NCI-H748 treated with DMSO at 0.1 percent for 48 hours (cell line): ENCODE measurements around the gene DDX4.
"Not testable (repeated sequence)": the region's sequence is repeated elsewhere in the genome, so short reads cannot be mapped to it uniquely, and the experiment has no call there.

Experiments
- DNase-seq: peaks from one replicate; lab custom pipeline; 2025; lab: John Stamatoyannopoulos, UW

Gene DDX4

GRCh38 chr5:55724281-55724680 is 13.6 kb upstream of the DDX4 start:
- no peak for DNase-seq

- no peak for DNase-seq
These were observed 6.0 kb upstream of the DDX4 start for GRCh38 chr5:55731848-55732247.

- no peak for DNase-seq
These were observed 5.3 kb upstream of the DDX4 start for GRCh38 chr5:55732585-55732984.

GRCh38 chr5:55734658-55735057 is 3.2 kb upstream of the DDX4 start:
- no peak for DNase-seq

GRCh38 chr5:55742778-55743177 is 4.9 kb downstream of the DDX4 start:
- DNase-seq = no peak

GRCh38 chr5:55747778-55748318 is 10.0 kb downstream of the DDX4 start:
- DNase-seq = no peak

- no peak for DNase-seq
These were observed 11.5 kb downstream of the DDX4 start for GRCh38 chr5:55749387-55749786.

GRCh38 chr5:55750063-55750462 is 12.2 kb downstream of the DDX4 start:
- DNase-seq = no peak

GRCh38 chr5:55750499-55750898 is 12.6 kb downstream of the DDX4 start:
- DNase-seq = no peak

- no peak for DNase-seq
These were observed 20.4 kb downstream of the DDX4 start for GRCh38 chr5:55758231-55758630.

GRCh38 chr5:55758714-55759113 is 20.9 kb downstream of the DDX4 start:
- no peak for DNase-seq

GRCh38 chr5:55761721-55762120 is 23.9 kb downstream of the DDX4 start:
- not testable (repeated sequence) for DNase-seq

- DNase-seq = no peak
These were observed 26.0 kb downstream of the DDX4 start for GRCh38 chr5:55763746-55764420.

- no peak for DNase-seq
These were observed 30.4 kb downstream of the DDX4 start for GRCh38 chr5:55768279-55768678.

- DNase-seq = no peak
These were observed 33.4 kb downstream of the DDX4 start for GRCh38 chr5:55771175-55771655.

- DNase-seq = peak; percentile 16
These were observed 35.2 kb downstream of the DDX4 start for GRCh38 chr5:55773057-55773456.

GRCh38 chr5:55777332-55777731 is 39.5 kb downstream of the DDX4 start:
- no peak for DNase-seq

GRCh38 chr5:55800924-55801323 is 63.1 kb downstream of the DDX4 start:
- DNase-seq = no peak

GRCh38 chr5:55808814-55809213 is 71.0 kb downstream of the DDX4 start:
- not testable (repeated sequence) for DNase-seq

GRCh38 chr5:55815939-55816338 is 78.1 kb downstream of the DDX4 start:
- not testable (repeated sequence) for DNase-seq

- no peak for DNase-seq
These were observed 78.5 kb downstream of the DDX4 start for GRCh38 chr5:55816342-55816741.

- DNase-seq = no peak
These were observed 79.2 kb downstream of the DDX4 start for GRCh38 chr5:55817030-55817429.

- DNase-seq = no peak
These were observed 82.6 kb downstream of the DDX4 start for GRCh38 chr5:55820488-55820887.
